Fibroblast of pulmonary artery (primary cell): Measurements from ENCODE around the gene UQCR10.

Source experiments
- DNase-seq: peaks from one replicate; pipeline ENCODE4 v3.0.0-alpha.2; 2010; ENCODE audit warnings: low read depth
- H3K4me3 ChIP-seq: replicated peaks from 2 replicates; pipeline ENCODE4 v1.5.1; 2011; ENCODE audit warnings: low read depth, mild to moderate bottlenecking, control low read depth, low read length, moderate library complexity
- CTCF ChIP-seq: IDR thresholded peaks from 2 replicates; pipeline ENCODE4 v1.5.1; 2011; ENCODE audit warnings: mild to moderate bottlenecking, control low read depth, low read length, inconsistent platforms; ENCODE audit errors: missing control alignments

Gene UQCR10

GRCh38 chr22:29737251-29738117 is 29.7 kb upstream of the UQCR10 start:
- H3K4me3 ChIP-seq, result no peak overlapping the region
- no peak for DNase-seq
- no peak for TF ChIP-seq CTCF

- H3K4me3 ChIP-seq, result no peak overlapping the region
- no peak for DNase-seq
- no peak for TF ChIP-seq CTCF
Observed at GRCh38 chr22:29738118-29738815, 28.9 kb upstream of the UQCR10 start.

- no peak for DNase-seq
Observed at GRCh38 chr22:29739346-29739875, 27.8 kb upstream of the UQCR10 start.

GRCh38 chr22:29740216-29740615 is 27.0 kb upstream of the UQCR10 start:
- DNase-seq, result no peak
- no peak for TF ChIP-seq CTCF
- no peak overlapping the region for H3K4me3 ChIP-seq

More at GRCh38 chr22:29739346-29739875, 27.8 kb upstream of the UQCR10 start:
- H3K4me3 ChIP-seq, result no peak overlapping the region
- no peak for TF ChIP-seq CTCF

GRCh38 chr22:29741926-29742325 is 25.2 kb upstream of the UQCR10 start:
- no peak overlapping the region for H3K4me3 ChIP-seq
- DNase-seq, result no peak
- TF ChIP-seq CTCF, result no peak

GRCh38 chr22:29742326-29742725 is 24.8 kb upstream of the UQCR10 start:
- H3K4me3 ChIP-seq, result no peak overlapping the region
- TF ChIP-seq CTCF, result no peak
- DNase-seq, result no peak
